Measurements from ENCODE around the gene CSNK2A3.
"Not testable (repeated sequence)": the region's sequence is repeated elsewhere in the genome, so short reads cannot be mapped to it uniquely, and the experiment has no call there.

The CSNK2A3 gene

GRCh38 chr11:11352878-11353277, at the start of gene CSNK2A3:
TSS of gene CSNK2A3 (minus strand) at chr11:11353250. CDS start at chr11:11353119, 131 bp downstream.
- not testable (repeated sequence) for H3K4me3 ChIP-seq (ENCODE audit: low read length)

GRCh38 chr11:11401960-11402535, 49.0 kb upstream of the CSNK2A3 start:
- Histone ChIP-seq H3K4me3 (ENCODE audit: low read length) (no peak overlapping the region), H3K4me1 (ENCODE audit: control insufficient read depth, insufficient read depth, low read length) (peaks cover 15% of the 10 kb centered on the region), H3K27me3 (replicated peaks; ENCODE audit: control insufficient read depth, insufficient read depth, low read length) (no peaks in the 10 kb centered on the region), H3K36me3 (ENCODE audit: control insufficient read depth, insufficient read depth, low read length, severe bottlenecking) (no peaks in the 10 kb centered on the region), H3K9me3 (ENCODE audit: control insufficient read depth, low read length) (no peaks in the 10 kb centered on the region), H3K9ac (ENCODE audit: low read length) (no peak overlapping the region)
- no peak for DNase-seq (ENCODE audit: low read depth)

More at GRCh38 chr11:11352878-11353277, at the start of gene CSNK2A3:
- H3K9me3 ChIP-seq (ENCODE audit: control insufficient read depth, low read length); DNase-seq (ENCODE audit: low read depth); H3K36me3 ChIP-seq (ENCODE audit: control insufficient read depth, insufficient read depth, low read length, severe bottlenecking); H3K27me3 ChIP-seq (replicated peaks; ENCODE audit: control insufficient read depth, insufficient read depth, low read length); H3K9ac ChIP-seq (ENCODE audit: low read length): not testable (repeated sequence)
- H3K4me1 ChIP-seq (ENCODE audit: control insufficient read depth, insufficient read depth, low read length), result peaks cover 33% of the 10 kb centered on the region

- no peaks in the 10 kb centered on the region for H3K9me3 ChIP-seq (ENCODE audit: control insufficient read depth, low read length)
- no peaks in the 10 kb centered on the region for H3K36me3 ChIP-seq (ENCODE audit: control insufficient read depth, insufficient read depth, low read length, severe bottlenecking)
- H3K9ac ChIP-seq (ENCODE audit: low read length), result no peak overlapping the region
- H3K4me3 ChIP-seq (ENCODE audit: low read length), result no peak overlapping the region
- H3K27me3 ChIP-seq (replicated peaks; ENCODE audit: control insufficient read depth, insufficient read depth, low read length), result no peaks in the 10 kb centered on the region
- no peak for DNase-seq (ENCODE audit: low read depth)
- H3K4me1 ChIP-seq (ENCODE audit: control insufficient read depth, insufficient read depth, low read length), result peaks cover 13% of the 10 kb centered on the region
Observed at GRCh38 chr11:11400635-11401232, 47.7 kb upstream of the CSNK2A3 start.

- DNase-seq (ENCODE audit: low read depth), result no peak
- no peaks in the 10 kb centered on the region for H3K9me3 ChIP-seq (ENCODE audit: control insufficient read depth, low read length)
- H3K9ac ChIP-seq (ENCODE audit: low read length), result no peak overlapping the region
- H3K4me3 ChIP-seq (ENCODE audit: low read length), result no peak overlapping the region
- no peaks in the 10 kb centered on the region for H3K36me3 ChIP-seq (ENCODE audit: control insufficient read depth, insufficient read depth, low read length, severe bottlenecking)
- peaks cover 13% of the 10 kb centered on the region for H3K4me1 ChIP-seq (ENCODE audit: control insufficient read depth, insufficient read depth, low read length)
- no peaks in the 10 kb centered on the region for H3K27me3 ChIP-seq (replicated peaks; ENCODE audit: control insufficient read depth, insufficient read depth, low read length)
Observed at GRCh38 chr11:11400121-11400520, 47.1 kb upstream of the CSNK2A3 start.

GRCh38 chr11:11397781-11398180, 44.7 kb upstream of the CSNK2A3 start:
- Histone ChIP-seq H3K4me1 (ENCODE audit: control insufficient read depth, insufficient read depth, low read length) (peaks cover 6% of the 10 kb centered on the region), H3K4me3 (ENCODE audit: low read length) (no peak overlapping the region), H3K9ac (ENCODE audit: low read length) (no peak overlapping the region), H3K36me3 (ENCODE audit: control insufficient read depth, insufficient read depth, low read length, severe bottlenecking) (no peaks in the 10 kb centered on the region), H3K27me3 (replicated peaks; ENCODE audit: control insufficient read depth, insufficient read depth, low read length) (no peaks in the 10 kb centered on the region), H3K9me3 (ENCODE audit: control insufficient read depth, low read length) (no peaks in the 10 kb centered on the region)
- no peak for DNase-seq (ENCODE audit: low read depth)

DNA sequence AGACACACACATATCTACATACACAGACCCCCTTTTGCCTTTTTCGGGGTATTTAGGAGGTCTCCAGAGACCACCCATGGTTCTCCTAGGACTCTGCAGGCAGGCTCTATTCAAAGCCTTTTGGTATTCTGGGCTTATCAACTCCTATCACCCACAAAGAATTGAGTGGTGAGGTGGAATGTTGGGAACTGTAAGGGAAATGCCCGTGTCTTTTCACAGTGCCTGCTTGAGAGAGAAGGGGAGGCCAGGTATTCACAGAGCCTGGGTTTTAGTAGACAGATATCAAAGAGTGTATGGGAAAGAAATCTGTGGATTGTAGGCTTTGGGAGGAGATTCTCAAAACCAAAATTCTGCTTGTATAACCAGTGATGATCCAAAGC, 44.0 kb upstream of the CSNK2A3 start:
- no peaks in the 10 kb centered on the region for H3K36me3 ChIP-seq (ENCODE audit: control insufficient read depth, insufficient read depth, low read length, severe bottlenecking)
- H3K27me3 ChIP-seq (replicated peaks; ENCODE audit: control insufficient read depth, insufficient read depth, low read length), result no peaks in the 10 kb centered on the region
- H3K4me1 ChIP-seq (ENCODE audit: control insufficient read depth, insufficient read depth, low read length), result peaks cover 8% of the 10 kb centered on the region
- H3K9ac ChIP-seq (ENCODE audit: low read length), result no peak overlapping the region
- no peak overlapping the region for H3K4me3 ChIP-seq (ENCODE audit: low read length)
- H3K9me3 ChIP-seq (ENCODE audit: control insufficient read depth, low read length), result no peaks in the 10 kb centered on the region
- no peak for DNase-seq (ENCODE audit: low read depth)

DNA sequence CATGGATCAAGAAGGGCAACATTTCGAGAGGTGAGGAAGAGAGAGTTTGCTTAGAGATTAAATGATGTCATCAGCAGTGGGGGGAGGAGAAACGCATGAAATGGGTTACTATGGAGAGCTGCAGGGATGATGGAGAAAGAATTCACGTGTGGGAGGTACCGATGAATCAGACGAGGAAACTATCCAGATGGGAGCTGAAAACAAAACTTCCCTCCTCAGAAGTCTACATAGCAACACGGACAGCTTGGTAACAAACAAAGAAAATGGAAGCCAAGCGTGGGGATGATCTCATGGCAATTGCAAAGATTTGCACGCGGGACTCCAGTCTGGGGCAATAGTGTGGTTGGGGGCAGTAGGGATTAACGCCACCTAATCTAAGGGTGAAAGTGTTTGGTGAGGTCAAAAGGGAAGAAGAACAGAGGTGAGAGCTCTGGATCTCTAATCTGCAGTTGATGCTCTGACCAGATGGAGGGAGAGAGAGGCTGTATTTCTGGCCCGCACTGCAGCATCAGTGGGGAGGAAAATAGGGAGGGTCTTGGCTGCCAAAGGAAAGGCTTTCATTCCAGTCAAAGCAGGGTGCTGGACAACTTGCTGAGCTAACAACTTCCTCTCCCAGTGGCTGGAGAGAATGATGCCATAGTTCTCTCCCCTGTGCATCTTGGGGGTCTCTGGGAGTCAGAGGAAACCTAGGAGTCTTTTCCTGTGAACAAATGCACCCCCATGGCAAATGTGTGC, 43.4 kb upstream of the CSNK2A3 start:
- DNase-seq (ENCODE audit: low read depth), result peak; percentile 46
- no peaks in the 10 kb centered on the region for H3K27me3 ChIP-seq (replicated peaks; ENCODE audit: control insufficient read depth, insufficient read depth, low read length)
- no peak overlapping the region for H3K9ac ChIP-seq (ENCODE audit: low read length)
- no peaks in the 10 kb centered on the region for H3K36me3 ChIP-seq (ENCODE audit: control insufficient read depth, insufficient read depth, low read length, severe bottlenecking)
- peak overlapping the region; percentile 60 for H3K4me3 ChIP-seq (ENCODE audit: low read length)
- no peaks in the 10 kb centered on the region for H3K9me3 ChIP-seq (ENCODE audit: control insufficient read depth, low read length)
- peaks cover 13% of the 10 kb centered on the region for H3K4me1 ChIP-seq (ENCODE audit: control insufficient read depth, insufficient read depth, low read length)

- no peaks in the 10 kb centered on the region for H3K36me3 ChIP-seq (ENCODE audit: control insufficient read depth, insufficient read depth, low read length, severe bottlenecking)
- DNase-seq (ENCODE audit: low read depth), result no peak
- H3K9me3 ChIP-seq (ENCODE audit: control insufficient read depth, low read length), result no peaks in the 10 kb centered on the region
- H3K4me1 ChIP-seq (ENCODE audit: control insufficient read depth, insufficient read depth, low read length), result peaks cover 16% of the 10 kb centered on the region
- H3K27me3 ChIP-seq (replicated peaks; ENCODE audit: control insufficient read depth, insufficient read depth, low read length), result no peaks in the 10 kb centered on the region
- no peak overlapping the region for H3K9ac ChIP-seq (ENCODE audit: low read length)
- no peak overlapping the region for H3K4me3 ChIP-seq (ENCODE audit: low read length)
Observed at GRCh38 chr11:11395126-11395525, 42.1 kb upstream of the CSNK2A3 start.

DNA sequence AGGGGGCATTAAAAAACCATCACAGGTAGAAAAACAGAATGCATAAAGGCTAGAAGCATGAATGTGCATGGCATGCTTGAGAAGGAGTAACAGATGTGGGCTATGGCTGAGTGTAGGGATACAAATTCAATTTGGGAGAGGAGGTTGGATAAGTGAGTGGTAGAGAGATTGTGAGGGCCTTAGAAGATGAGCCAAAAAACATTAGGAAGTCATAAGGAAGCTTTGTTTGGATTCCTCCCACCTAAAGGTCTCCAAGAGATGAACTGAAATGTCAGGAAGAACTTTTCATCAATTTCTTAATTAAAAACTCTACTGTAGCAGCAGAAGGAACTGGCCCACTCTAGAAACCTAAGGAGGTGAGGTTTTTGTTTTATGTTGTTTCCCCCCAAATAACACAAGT, 41.2 kb upstream of the CSNK2A3 start:
- H3K4me1 ChIP-seq (ENCODE audit: control insufficient read depth, insufficient read depth, low read length), result peaks cover 16% of the 10 kb centered on the region
- H3K9ac ChIP-seq (ENCODE audit: low read length), result no peak overlapping the region
- H3K4me3 ChIP-seq (ENCODE audit: low read length), result no peak overlapping the region
- H3K36me3 ChIP-seq (ENCODE audit: control insufficient read depth, insufficient read depth, low read length, severe bottlenecking), result no peaks in the 10 kb centered on the region
- H3K27me3 ChIP-seq (replicated peaks; ENCODE audit: control insufficient read depth, insufficient read depth, low read length), result no peaks in the 10 kb centered on the region
- H3K9me3 ChIP-seq (ENCODE audit: control insufficient read depth, low read length), result no peaks in the 10 kb centered on the region
- DNase-seq (ENCODE audit: low read depth), result no peak

- peaks cover 16% of the 10 kb centered on the region for H3K4me1 ChIP-seq (ENCODE audit: control insufficient read depth, insufficient read depth, low read length)
- H3K9me3 ChIP-seq (ENCODE audit: control insufficient read depth, low read length), result no peaks in the 10 kb centered on the region
- H3K36me3 ChIP-seq (ENCODE audit: control insufficient read depth, insufficient read depth, low read length, severe bottlenecking), result no peaks in the 10 kb centered on the region
- H3K27me3 ChIP-seq (replicated peaks; ENCODE audit: control insufficient read depth, insufficient read depth, low read length), result no peaks in the 10 kb centered on the region
- no peak overlapping the region for H3K9ac ChIP-seq (ENCODE audit: low read length)
- DNase-seq (ENCODE audit: low read depth), result peak; percentile 63
- no peak overlapping the region for H3K4me3 ChIP-seq (ENCODE audit: low read length)
Observed at GRCh38 chr11:11391796-11392463, 38.9 kb upstream of the CSNK2A3 start.

- Histone ChIP-seq H3K4me1 (ENCODE audit: control insufficient read depth, insufficient read depth, low read length) (peaks cover 11% of the 10 kb centered on the region), H3K27me3 (replicated peaks; ENCODE audit: control insufficient read depth, insufficient read depth, low read length) (no peaks in the 10 kb centered on the region), H3K36me3 (ENCODE audit: control insufficient read depth, insufficient read depth, low read length, severe bottlenecking) (no peaks in the 10 kb centered on the region), H3K4me3 (ENCODE audit: low read length) (no peak overlapping the region), H3K9ac (ENCODE audit: low read length) (no peak overlapping the region), H3K9me3 (ENCODE audit: control insufficient read depth, low read length) (no peaks in the 10 kb centered on the region)
- no peak for DNase-seq (ENCODE audit: low read depth)
Observed at GRCh38 chr11:11391169-11391568, 38.1 kb upstream of the CSNK2A3 start.

Measured in adipocyte (in vitro differentiated cells).